Heart left ventricle (tissue), 16 donors: ENCODE data around the gene C2CD3. TPM values are rescaled to one million over a fixed set of nuclear protein-coding genes. Genes with fewer than 3 reads are reported as not detected.

Source experiments
- ATAC-seq, 4 donors: fragments of 200-7000 bp; cut with Tn5 transposase; one replicate each; pipeline ENCODE4 v1.9.1; 2020 to 2022; ENCODE audit warnings: moderate library complexity in 4 of 4, mild to moderate bottlenecking in 3 of 4, moderate number of reproducible peaks in 1 of 4
- DNase-seq, 5 donors: peaks; one replicate each; pipeline ENCODE4 v3.0.0-alpha.2; 2020
- H3K27ac ChIP-seq, 12 donors: fragments of 200-600 bp; sonication (generic) in 4 of 12; one replicate each; pipeline versions ENCODE4 v1.5.0 to v1.8.0; 2016 to 2022; ENCODE audit warnings: mild to moderate bottlenecking in 2 of 12
- H3K27me3 ChIP-seq, 9 donors: fragments of 200-600 bp; sonication (generic) in 2 of 9; one replicate each; pipeline versions ENCODE4 v1.5.1 to v1.8.0; 2016 to 2022; ENCODE audit warnings: mild to moderate bottlenecking in 3 of 9
- H3K36me3 ChIP-seq, 9 donors: fragments of 200-600 bp; sonication (generic) in 2 of 9; one replicate each; pipeline versions ENCODE4 v1.5.0 to v1.8.0; 2018 to 2022; ENCODE audit warnings: mild to moderate bottlenecking in 2 of 9
- H3K4me1 ChIP-seq, 12 donors: fragments of 200-600 bp; sonication (generic) in 4 of 12; one replicate each; pipeline versions ENCODE4 v1.5.0 to v1.8.0; 2016 to 2022; ENCODE audit warnings: mild to moderate bottlenecking in 3 of 12
- H3K4me3 ChIP-seq, 12 donors: fragments of 200-600 bp; sonication (generic) in 4 of 12; one replicate each; pipeline versions ENCODE4 v1.5.0 to v1.8.0; 2017 to 2022; ENCODE audit warnings: mild to moderate bottlenecking in 9 of 12, moderate library complexity in 4 of 12
- H3K9me3 ChIP-seq, 12 donors: fragments of 200-600 bp; sonication (generic) in 4 of 12; one replicate each; pipeline versions ENCODE4 v1.5.0 to v1.8.0; 2016 to 2022; ENCODE audit warnings: mild to moderate bottlenecking in 1 of 12
- CTCF ChIP-seq, 12 donors: fragments of 200-600 bp; sonication (generic) in 4 of 12; IDR thresholded peaks; one replicate each; pipeline versions ENCODE4 v1.5.0 to v1.8.0; 2018 to 2022; ENCODE audit warnings: antibody characterized with exemption in 12 of 12, mild to moderate bottlenecking in 5 of 12
- POLR2A ChIP-seq, 2 donors: fragments of 450-650 bp; IDR thresholded peaks; one replicate each; pipeline ENCODE4 v1.6.1; 2017; ENCODE audit warnings: antibody characterized with exemption in 2 of 2, mild to moderate bottlenecking in 2 of 2, moderate library complexity in 2 of 2
- WGBS, 4 donors: extraction: QIAGEN DNeasy Blood & Tissue Kit in 2 of 4; methylation state at CpG; one replicate each; pipeline versions ENCODE4 v1.1.5 to v1.1.7; 2013 to 2018; 5-methylcytosine and 5-hydroxymethylcytosine counted together
- intact Hi-C, 10 donors: fragments of 100-400 bp; cut with DNase I; formaldehyde crosslinking; loops; one replicate each; pipeline versions ENCODE4 v1.11.1 to v1.14.2; 2022
- polyA plus RNA-seq, 2 donors: library from polyadenylated mRNA; stranded (reverse); fragments of 200-250 nt; gene quantifications; one replicate each; pipeline ENCODE4 v1.2.3, GENCODE V29; 2013
- total RNA-seq, 9 donors: library from RNA; depleted of rRNA in 2 of 9; stranded (reverse); fragments of >200 nt in 2 of 9; fragmentation: NEBNext Ultra II Directional in 3 of 9; extraction: Animal tissue kit (Norgen Biotek cat#: 25700) in 3 of 9; gene quantifications; one replicate each; pipeline versions ENCODE4 v1.1.0 to v1.2.4, GENCODE V29; 2016 to 2023
- donor health status: ischemic (EF 13 %, LVEDD 7.1; RV severe dilation, severe dysfunction).
- donor health status: healthy with polysubstance abuse.
- donor health status: DM: no; HTN: yes; CAD: no.
- donor health status: DM: no; HTN: no; CAD: no.
- donor health status: ischemic (EF 25% LVEDD 6.9; RV normal size, moderate dysfunction).
- donor health status: ischemic (EF 25% LVEDD 5.7; RV mildly dilated, moderate dysfunction).
- donor health status: healthy.
- donor health status: DM: yes; HTN: yes; CAD: no.
- donor health status: ischemic (EF 35%, LVEDD 5.7; RV mildly dilated, moderate dysfunction).
- donor health status: nonischemic (EF 11% LVEDD 7.7; RV severe dilation, severe dysfunction).
- donor health status: DM: yes; HTN: yes; CAD: no.
- donor health status: PGD.
- donor health status: ischemic (EF 29% LVEDD 5.4; RV normal size, mild dysfunction).
- donor health status: nonischemic (EF 23%, LVEDD 6.1; RV moderate dilation, normal function).

C2CD3 gene
- total and polyA plus RNA-seq, 11 donors: 6.5 to 18.7 (median 12.5) TPM

- intact Hi-C loops: loop anchor here in 2 of 10 donors (5.0 to 10.0 kb wide), 2 partner anchors 187 to 190 kb away; partner anchors contain the start of gene UCP2 (in 2 of the 2)
- H3K9me3 ChIP-seq: no peaks in the 10 kb centered on the region
- H3K27ac ChIP-seq: peak overlapping the region in 10 of 12 donors; percentile 79 to 92 (median 89)
- DNase-seq (no peak), ATAC-seq (no peak)
- H3K27me3 ChIP-seq: no peaks in the 10 kb centered on the region
- TF ChIP-seq CTCF (IDR thresholded peaks at IDR 0.05) (no peak), POLR2A (IDR thresholded peaks at IDR 0.05) (no peak)
- WGBS, 4 donors: 16 to 21% (median 16%) methylated on average over 5 of the region's 5 CpGs
- peak overlapping the region; percentile 62 to 87 (median 77) for H3K4me3 ChIP-seq
- peaks cover 0 to 16% (median 14%) of the 10 kb centered on the region in 9 donors for H3K36me3 ChIP-seq
- H3K4me1 ChIP-seq: peaks cover 4 to 42% (median 29%) of the 10 kb centered on the region in 12 donors
These were observed 1.2 kb upstream of the C2CD3 start for GRCh38 chr11:74171997-74172396.

- peaks cover 4 to 42% (median 29%) of the 10 kb centered on the region in 12 donors for H3K4me1 ChIP-seq
- no peaks in the 10 kb centered on the region for H3K27me3 ChIP-seq
- TF ChIP-seq POLR2A (IDR thresholded peaks at IDR 0.05): no peak
- no peak for TF ChIP-seq CTCF (IDR thresholded peaks at IDR 0.05)
- intact Hi-C loops: loop anchor here in 2 of 10 donors (5.0 to 10.0 kb wide), 2 partner anchors 187 to 189 kb away; partner anchors contain the start of gene UCP2 (in 2 of the 2)
- WGBS, 4 donors: 2 to 4% (median 2%) methylated on average over 5 of the region's 5 CpGs
- H3K4me3 ChIP-seq: peak overlapping the region; percentile 62 to 87 (median 77)
- ATAC-seq (no peak), DNase-seq (no peak)
- no peaks in the 10 kb centered on the region for H3K9me3 ChIP-seq
- peaks cover 0 to 20% (median 18%) of the 10 kb centered on the region in 9 donors for H3K36me3 ChIP-seq
- peak overlapping the region; percentile 2 to 92 (median 88) for H3K27ac ChIP-seq
These were observed 797 bp upstream of the C2CD3 start for GRCh38 chr11:74171630-74171968.

- Histone ChIP-seq H3K4me1 (peaks cover 4 to 41% (median 29%) of the 10 kb centered on the region in 12 donors), H3K9me3 (no peaks in the 10 kb centered on the region), H3K27me3 (no peaks in the 10 kb centered on the region), H3K4me3 (peak overlapping the region; percentile 46 to 87 (median 77)), H3K36me3 (peaks cover 0 to 37% (median 33%) of the 10 kb centered on the region in 9 donors), H3K27ac (peak overlapping the region; percentile 24 to 92 (median 88))
- WGBS, 4 donors: 7 to 10% (median 7%) methylated on average over 9 of the region's 9 CpGs
- TF ChIP-seq CTCF (IDR thresholded peaks at IDR 0.05): no peak
- TF ChIP-seq POLR2A (IDR thresholded peaks at IDR 0.05): no peak
- no peak for ATAC-seq
- DNase-seq: no peak
- intact Hi-C loops: loop anchor here in 2 of 10 donors (5.0 to 10.0 kb wide), 2 partner anchors 185 to 188 kb away; partner anchors contain the start of gene UCP2 (in 2 of the 2)
These were observed 904 bp downstream of the C2CD3 start for GRCh38 chr11:74169738-74170458.

GRCh38 chr11:74168838-74169237, 2.0 kb downstream of the C2CD3 start:
- Histone ChIP-seq H3K36me3 (peaks cover 0 to 48% (median 43%) of the 10 kb centered on the region in 9 donors), H3K27me3 (no peaks in the 10 kb centered on the region), H3K4me1 (peaks cover 4 to 36% (median 28%) of the 10 kb centered on the region in 12 donors), H3K27ac (no peak overlapping the region), H3K4me3 (no peak overlapping the region), H3K9me3 (no peaks in the 10 kb centered on the region)
- intact Hi-C loops: no loop called here
- TF ChIP-seq POLR2A (IDR thresholded peaks at IDR 0.05) (no peak), CTCF (IDR thresholded peaks at IDR 0.05) (no peak)
- WGBS, 4 donors: 51 to 55% (median 52%) methylated on average over 3 of the region's 3 CpGs
- DNase-seq: no peak
- ATAC-seq: no peak
